H9 (cell line): Measurements from ENCODE around the gene MMP2. TPM values are rescaled to one million over a fixed set of nuclear protein-coding genes. Genes with fewer than 3 reads are reported as not detected.

ENCODE experiments used
- DNase-seq: peaks from one replicate; pipeline ENCODE4 v3.0.0-alpha.2; 2017
- H2AFZ ChIP-seq: one replicate; pipeline ENCODE4 v1.6.1; 2013; ENCODE audit warnings: mild to moderate bottlenecking, low read length, control low read depth, moderate library complexity
- H2AK5ac ChIP-seq: 2 replicates; pipeline ENCODE4 v1.6.1; 2013; ENCODE audit warnings: low read length, control low read depth, mixed read lengths; ENCODE audit not compliant: insufficient read length
- H2BK120ac ChIP-seq: one replicate; pipeline ENCODE4 v1.6.1; 2013; ENCODE audit warnings: low read depth, mild to moderate bottlenecking, low read length, control low read depth, inconsistent platforms; ENCODE audit not compliant: poor library complexity, severe bottlenecking
- H2BK12ac ChIP-seq: 2 replicates; pipeline ENCODE4 v1.6.1; 2013; ENCODE audit warnings: low read length, control low read depth, mixed read lengths, low read depth; ENCODE audit not compliant: insufficient read length
- H2BK15ac ChIP-seq: 2 replicates; pipeline ENCODE4 v1.6.1; 2013; ENCODE audit warnings: low read depth, low read length, control low read depth
- H2BK20ac ChIP-seq: one replicate; pipeline ENCODE4 v1.6.1; 2013; ENCODE audit warnings: low read depth, mild to moderate bottlenecking, low read length, control low read depth, inconsistent platforms; ENCODE audit not compliant: poor library complexity, severe bottlenecking
- H2BK5ac ChIP-seq: 2 replicates; pipeline ENCODE4 v1.6.1; 2013; ENCODE audit warnings: low read length, control low read depth, mixed read lengths; ENCODE audit not compliant: insufficient read length
- H3K14ac ChIP-seq: 2 replicates; pipeline ENCODE4 v1.6.1; 2013; ENCODE audit warnings: low read length, control low read depth; ENCODE audit not compliant: insufficient read depth
- H3K18ac ChIP-seq: 2 replicates; pipeline ENCODE4 v1.6.1; 2013; ENCODE audit warnings: low read depth, mild to moderate bottlenecking, mixed read lengths, low read length, control low read depth; ENCODE audit not compliant: insufficient read length
- H3K23ac ChIP-seq: 2 replicates; pipeline ENCODE4 v1.6.1; 2013; ENCODE audit warnings: low read length, control low read depth, mixed read lengths, low read depth; ENCODE audit not compliant: insufficient read length
- H3K23me2 ChIP-seq: 2 replicates; pipeline ENCODE4 v1.6.1; 2013; ENCODE audit warnings: low read depth, mild to moderate bottlenecking, mixed read lengths, low read length, control low read depth; ENCODE audit not compliant: insufficient read length, poor library complexity, severe bottlenecking
- H3K27ac ChIP-seq: 2 replicates; pipeline ENCODE4 v1.5.1; 2013; ENCODE audit warnings: low read length, control low read depth, mixed read lengths, low read depth; ENCODE audit not compliant: insufficient read length
- H3K27me3 ChIP-seq: 2 replicates; pipeline ENCODE4 v1.6.1; 2013; ENCODE audit warnings: low read length, control low read depth, inconsistent platforms; ENCODE audit not compliant: insufficient read depth
- H3K4ac ChIP-seq: 2 replicates; pipeline ENCODE4 v1.6.1; 2013; ENCODE audit warnings: low read depth, mild to moderate bottlenecking, control low read depth, inconsistent platforms, low read length, moderate library complexity
- H3K4me1 ChIP-seq: 2 replicates; pipeline ENCODE4 v1.6.1; 2013; ENCODE audit warnings: low read length, control low read depth, inconsistent platforms; ENCODE audit not compliant: insufficient read depth
- H3K4me2 ChIP-seq: 2 replicates; pipeline ENCODE4 v1.6.1; 2013; ENCODE audit warnings: low read length, control low read depth, mixed read lengths; ENCODE audit not compliant: insufficient read length, insufficient read depth
- H3K56ac ChIP-seq: 2 replicates; pipeline ENCODE4 v1.6.1; 2013; ENCODE audit warnings: low read depth, mild to moderate bottlenecking, mixed read lengths, low read length, control low read depth; ENCODE audit not compliant: insufficient read length
- H3K79me1 ChIP-seq: 2 replicates; pipeline ENCODE4 v1.6.1; 2013; ENCODE audit warnings: low read depth, mild to moderate bottlenecking, moderate library complexity, low read length, control low read depth, inconsistent platforms; ENCODE audit not compliant: insufficient read depth, poor library complexity, severe bottlenecking
- H3K79me2 ChIP-seq: 2 replicates; pipeline ENCODE4 v1.6.1; 2013; ENCODE audit warnings: low read length, control low read depth, inconsistent platforms; ENCODE audit not compliant: insufficient read depth
- H3K9ac ChIP-seq: 2 replicates; pipeline ENCODE4 v1.6.1; 2013; ENCODE audit warnings: low read length, control low read depth, mixed read lengths; ENCODE audit not compliant: insufficient read length; ENCODE audit errors: extremely low read depth
- H3K9me3 ChIP-seq: one replicate; pipeline ENCODE4 v1.6.1; 2013; ENCODE audit warnings: low read depth, low read length, inconsistent platforms; ENCODE audit not compliant: control insufficient read depth
- H3T11ph ChIP-seq: one replicate; pipeline ENCODE4 v1.6.1; 2013; ENCODE audit warnings: mild to moderate bottlenecking, low read length, control low read depth, inconsistent platforms
- H4K20me1 ChIP-seq: one replicate; pipeline ENCODE4 v1.6.1; 2013; ENCODE audit not compliant: control insufficient read depth, insufficient read length, insufficient read depth
- H4K5ac ChIP-seq: 2 replicates; pipeline ENCODE4 v1.6.1; 2013; ENCODE audit warnings: low read depth, mild to moderate bottlenecking, mixed read lengths, low read length, control low read depth; ENCODE audit not compliant: insufficient read length
- H4K8ac ChIP-seq: replicated peaks from 2 replicates; pipeline ENCODE4 v1.6.1; 2013; ENCODE audit warnings: low read length, control low read depth, mixed read lengths, low read depth; ENCODE audit not compliant: insufficient read length
- H4K91ac ChIP-seq: 2 replicates; pipeline ENCODE4 v1.6.1; 2013; ENCODE audit warnings: low read depth, mild to moderate bottlenecking, moderate library complexity, mixed read lengths, low read length, control low read depth; ENCODE audit not compliant: insufficient read length
- H3K27ac Mint-ChIP-seq, 3 experiments: 2 replicates in 2 of 3; 3 replicates in 1 of 3; pipeline ENCODE4 v1.8.0; 2020 to 2021; ENCODE audit warnings: mixed read lengths in 3 of 3, mild to moderate bottlenecking in 1 of 3, moderate library complexity in 1 of 3
- H3K27me3 Mint-ChIP-seq: 2 replicates; pipeline ENCODE4 v1.8.0; 2021; ENCODE audit warnings: low read depth, mild to moderate bottlenecking, moderate library complexity, mixed read lengths
- H3K36me3 Mint-ChIP-seq, 3 experiments: 2 replicates in 2 of 3; 3 replicates in 1 of 3; pipeline ENCODE4 v1.8.0; 2020 to 2021; ENCODE audit warnings: low read depth in 3 of 3, mixed read lengths in 3 of 3; ENCODE audit not compliant: insufficient read depth in 1 of 3
- H3K4me1 Mint-ChIP-seq, 2 experiments: 2 replicates each; pipeline ENCODE4 v1.8.0; 2020; ENCODE audit warnings: mixed read lengths in 2 of 2
- H3K4me3 Mint-ChIP-seq, 2 experiments: 2 replicates in 1 of 2; 3 replicates in 1 of 2; pipeline ENCODE4 v1.8.0; 2020 to 2021; ENCODE audit warnings: mild to moderate bottlenecking in 2 of 2, mixed read lengths in 2 of 2, moderate library complexity in 1 of 2
- H3K9me3 Mint-ChIP-seq, 2 experiments: 2 replicates in 1 of 2; 3 replicates in 1 of 2; pipeline ENCODE4 v1.8.0; 2020; ENCODE audit warnings: mild to moderate bottlenecking in 2 of 2, mixed read lengths in 2 of 2, moderate library complexity in 1 of 2
- whole genome bisulfite sequencing: extraction: QIAGEN DNeasy Blood & Tissue Kit; methylation state at CpG from one replicate; pipeline ENCODE4 v1.1.7; 2013; ENCODE audit warnings: missing lambda C conversion rate, low lambda C conversion rate, mixed read lengths; ENCODE audit not compliant: insufficient read length; ENCODE audit errors: extremely low coverage; 5-methylcytosine and 5-hydroxymethylcytosine counted together
- total RNA-seq: library from RNA; stranded (reverse); gene quantifications from 2 replicates; pipeline ENCODE4 v1.2.1, GENCODE V29; 2021
- TF ChIP-seq, protein P1 (sequence below): fragments of 200-600 bp; sonication (generic); conservative IDR thresholded peaks from 3 replicates; pipeline ENCODE4 v1.8.0; 2021; ENCODE audit warnings: antibody characterized with exemption, mild to moderate bottlenecking

MMP2 gene
- total RNA-seq, 1 experiment from 2014 or later, result 23.1 TPM

DNA sequence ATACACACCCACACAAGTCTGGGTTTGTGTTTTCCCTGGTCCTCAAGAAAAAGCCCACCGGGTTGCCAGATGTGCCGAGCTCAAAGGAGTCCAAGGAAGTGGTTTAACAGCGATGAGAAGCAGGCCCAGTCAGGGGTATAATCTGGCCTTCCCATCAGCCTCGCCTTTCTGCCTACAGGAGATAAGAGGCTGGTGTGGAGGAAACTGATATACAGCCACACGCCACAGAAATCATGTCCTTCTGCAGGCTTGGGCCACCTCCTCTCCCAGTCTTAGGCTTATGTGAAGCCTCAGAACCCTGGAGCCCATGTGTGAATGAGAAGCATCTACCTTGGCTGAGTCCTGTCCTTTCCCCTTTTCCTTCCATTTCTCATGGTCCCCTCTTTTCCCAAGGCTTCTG, 43.6 kb upstream of the MMP2 start:
- no peaks in the 10 kb centered on the region for H3K23me2 ChIP-seq
- no peak overlapping the region for H3K23ac ChIP-seq
- no peak for DNase-seq
- no peaks in the 10 kb centered on the region for H3K79me1 ChIP-seq
- H4K5ac ChIP-seq, result no peak overlapping the region
- no peak overlapping the region for H2AFZ ChIP-seq
- H3T11ph ChIP-seq, result no peak overlapping the region
- no peak overlapping the region for H2BK15ac ChIP-seq
- H3K4me2 ChIP-seq, result no peak overlapping the region
- H3K4ac ChIP-seq, result no peak overlapping the region
- Mint-ChIP-seq H3K27ac (no peak overlapping the region), H3K36me3 (no peaks in the 10 kb centered on the region), H3K27me3 (peaks cover 16% of the 10 kb centered on the region), H3K4me3 (no peak overlapping the region), H3K9me3 (no peaks in the 10 kb centered on the region), H3K4me1 (no peaks in the 10 kb centered on the region)
- H3K9ac ChIP-seq, result no peak overlapping the region
- H3K79me2 ChIP-seq, result no peaks in the 10 kb centered on the region
- H2AK5ac ChIP-seq, result no peak overlapping the region
- TF ChIP-seq, protein P1, sequence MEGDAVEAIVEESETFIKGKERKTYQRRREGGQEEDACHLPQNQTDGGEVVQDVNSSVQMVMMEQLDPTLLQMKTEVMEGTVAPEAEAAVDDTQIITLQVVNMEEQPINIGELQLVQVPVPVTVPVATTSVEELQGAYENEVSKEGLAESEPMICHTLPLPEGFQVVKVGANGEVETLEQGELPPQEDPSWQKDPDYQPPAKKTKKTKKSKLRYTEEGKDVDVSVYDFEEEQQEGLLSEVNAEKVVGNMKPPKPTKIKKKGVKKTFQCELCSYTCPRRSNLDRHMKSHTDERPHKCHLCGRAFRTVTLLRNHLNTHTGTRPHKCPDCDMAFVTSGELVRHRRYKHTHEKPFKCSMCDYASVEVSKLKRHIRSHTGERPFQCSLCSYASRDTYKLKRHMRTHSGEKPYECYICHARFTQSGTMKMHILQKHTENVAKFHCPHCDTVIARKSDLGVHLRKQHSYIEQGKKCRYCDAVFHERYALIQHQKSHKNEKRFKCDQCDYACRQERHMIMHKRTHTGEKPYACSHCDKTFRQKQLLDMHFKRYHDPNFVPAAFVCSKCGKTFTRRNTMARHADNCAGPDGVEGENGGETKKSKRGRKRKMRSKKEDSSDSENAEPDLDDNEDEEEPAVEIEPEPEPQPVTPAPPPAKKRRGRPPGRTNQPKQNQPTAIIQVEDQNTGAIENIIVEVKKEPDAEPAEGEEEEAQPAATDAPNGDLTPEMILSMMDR, result no peak
- no peaks in the 10 kb centered on the region for H3K9me3 ChIP-seq
- H3K27ac ChIP-seq, result no peak overlapping the region
- no peak overlapping the region for H2BK20ac ChIP-seq
- no peak overlapping the region for H2BK5ac ChIP-seq
- no peaks in the 10 kb centered on the region for H3K4me1 ChIP-seq
- no peaks in the 10 kb centered on the region for H4K20me1 ChIP-seq
- H2BK12ac ChIP-seq, result no peak overlapping the region
- H3K27me3 ChIP-seq, result no peaks in the 10 kb centered on the region
- no peak overlapping the region for H4K91ac ChIP-seq
- no peak overlapping the region for H3K18ac ChIP-seq
- H2BK120ac ChIP-seq, result no peak overlapping the region
- H3K14ac ChIP-seq, result no peak overlapping the region
- WGBS, result no CpG with 5 or more reads among the region's 5 CpGs
- no peak overlapping the region for H4K8ac ChIP-seq
- no peak overlapping the region for H3K56ac ChIP-seq
